GM19025 (cell line): ENCODE data around the gene TEX261.

Experiments used
- ATAC-seq: cut with Tn5 transposase; IDR thresholded peaks from one replicate; pipeline ENCODE4 v1.9.1; 2021; ENCODE audit warnings: mild to moderate bottlenecking, low read depth, moderate library complexity; ENCODE audit not compliant: unreplicated experiment

TEX261 gene

GRCh38 chr2:70960833-70961647 lies 33.6 kb downstream of the TEX261 start:
- ATAC-seq, result no peak

DNA sequence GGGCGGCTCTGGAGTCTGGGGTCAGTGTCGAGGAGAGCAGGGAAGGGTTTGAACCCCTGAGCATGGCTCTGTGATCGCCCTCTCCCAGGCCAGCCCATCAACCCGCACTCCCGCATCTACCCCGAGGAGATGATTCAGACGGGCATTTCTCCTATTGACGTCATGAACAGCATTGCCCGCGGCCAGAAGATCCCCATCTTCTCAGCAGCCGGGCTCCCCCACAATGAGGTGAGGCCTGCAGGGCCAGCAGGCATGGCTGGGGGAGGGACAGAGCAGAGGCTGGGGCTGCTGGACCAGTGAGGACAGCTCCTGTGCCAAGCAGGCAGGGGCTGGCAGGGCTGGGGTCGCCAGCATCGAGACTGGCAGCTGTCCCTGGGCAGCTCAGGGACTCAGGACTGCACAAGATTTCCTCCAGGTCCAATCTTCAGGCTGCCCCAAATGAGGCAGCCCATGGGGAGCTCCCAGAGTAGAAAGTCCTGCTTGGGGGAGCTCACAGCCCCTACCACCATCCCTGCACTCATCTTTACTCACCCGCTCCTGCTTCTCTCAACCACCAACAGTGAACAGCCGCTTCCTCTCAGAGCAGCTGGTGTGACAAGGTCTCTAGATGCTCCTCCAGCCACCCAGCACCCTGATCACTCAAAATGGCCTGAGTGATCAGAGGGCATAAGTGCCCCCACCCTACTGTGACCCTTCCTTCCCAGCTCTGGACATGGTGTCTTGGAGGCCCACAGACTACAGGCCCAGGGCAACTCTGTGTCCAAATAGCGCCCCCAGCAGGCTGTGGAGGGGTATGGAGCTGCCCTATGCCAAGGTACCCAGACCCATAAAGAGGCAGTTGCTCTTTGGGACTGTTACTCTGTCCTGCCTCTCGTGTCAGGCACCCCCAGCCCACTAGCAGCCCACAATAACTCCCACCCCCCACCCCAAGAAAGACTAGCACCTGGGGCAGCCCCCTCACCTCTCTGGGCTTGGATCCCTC lies 34.5 kb downstream of the TEX261 start:
- ATAC-seq, result no peak

GRCh38 chr2:70959271-70959761 lies 35.4 kb downstream of the TEX261 start:
- no peak for ATAC-seq

- ATAC-seq, result no peak
Measured at GRCh38 chr2:70958759-70959158, 35.9 kb downstream of the TEX261 start.

GRCh38 chr2:70957798-70958197 lies 36.9 kb downstream of the TEX261 start:
- ATAC-seq, result no peak

GRCh38 chr2:70956141-70956540 lies 38.5 kb downstream of the TEX261 start:
- no peak for ATAC-seq

DNA sequence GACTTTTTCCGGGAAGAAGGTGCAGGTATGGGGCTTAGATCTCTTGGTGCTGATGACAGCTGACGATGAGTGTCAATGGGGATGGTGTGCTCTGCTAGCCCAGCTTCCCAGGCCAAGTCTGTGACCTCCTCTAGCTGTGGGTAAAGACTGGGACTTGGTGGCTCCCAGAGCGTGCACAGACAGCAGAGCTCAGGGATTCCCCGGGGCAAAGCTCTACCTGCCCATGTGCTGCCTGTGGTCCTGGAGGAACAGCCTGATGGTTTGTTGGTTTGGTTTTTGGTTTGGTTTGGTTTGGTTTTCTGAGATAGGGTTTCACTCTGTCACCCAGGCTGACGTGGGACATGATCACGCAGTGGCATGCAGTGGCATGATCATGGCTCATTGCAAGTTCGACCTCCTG lies 39.8 kb downstream of the TEX261 start:
- no peak for ATAC-seq

GRCh38 chr2:70949086-70949485 lies 45.6 kb downstream of the TEX261 start:
- no peak for ATAC-seq

GRCh38 chr2:70948337-70949003 lies 46.2 kb downstream of the TEX261 start:
- ATAC-seq, result peak; percentile 93

GRCh38 chr2:70947556-70948184 lies 47.0 kb downstream of the TEX261 start:
- no peak for ATAC-seq

GRCh38 chr2:70946832-70947442 lies 47.7 kb downstream of the TEX261 start:
- ATAC-seq, result no peak

- no peak for ATAC-seq
Measured at GRCh38 chr2:70944111-70944690, 50.5 kb downstream of the TEX261 start.

DNA sequence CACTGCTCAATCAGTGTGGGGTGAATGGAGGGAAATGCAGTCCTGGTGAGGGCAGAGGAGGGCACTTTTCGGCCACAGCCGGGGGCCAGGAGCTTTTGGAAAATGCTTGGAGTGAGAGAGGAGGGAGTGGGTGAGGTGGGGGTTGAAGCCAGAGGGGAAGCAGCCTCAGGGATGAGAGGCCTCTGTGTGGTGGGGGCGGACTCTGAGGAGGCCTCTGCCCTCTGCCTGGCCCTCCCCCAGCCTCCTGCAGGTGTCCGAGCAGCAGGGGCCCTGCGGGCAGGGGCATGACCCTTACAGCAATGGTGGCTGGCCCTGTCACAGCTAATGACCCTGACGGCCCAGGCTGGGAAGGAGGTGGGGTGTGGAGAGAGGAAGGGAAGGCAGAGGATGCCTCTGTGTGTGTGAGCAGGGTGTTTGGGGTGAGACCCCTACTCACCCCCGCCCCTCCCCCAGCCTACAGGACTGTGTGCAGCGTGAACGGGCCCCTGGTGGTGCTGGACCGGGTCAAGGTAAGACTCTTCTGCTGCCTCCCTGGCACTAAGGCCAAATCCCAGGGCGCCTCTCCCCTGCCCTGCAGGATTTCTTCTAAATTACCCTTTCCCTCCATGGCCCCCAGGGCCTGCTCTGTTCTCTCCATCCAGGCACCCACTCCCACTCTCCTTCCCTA lies 51.3 kb downstream of the TEX261 start:
- no peak for ATAC-seq

GRCh38 chr2:70942396-70943204 lies 52.1 kb downstream of the TEX261 start:
- no peak for ATAC-seq

GRCh38 chr2:70941701-70942100 lies 53.0 kb downstream of the TEX261 start:
- no peak for ATAC-seq

- no peak for ATAC-seq
Measured at GRCh38 chr2:70941186-70941585, 53.5 kb downstream of the TEX261 start.

- ATAC-seq, result no peak
Measured at GRCh38 chr2:70939839-70940580, 54.7 kb downstream of the TEX261 start.
